Loucy (cell line): Measurements from ENCODE around the gene FBXW8.
A peak's percentile ranks its signal among the peaks of the same experiment; 100 is the strongest.

Experiments
- H2AFZ ChIP-seq: fragments of 200-600 bp; sonication (generic); 2 replicates; pipeline ENCODE4 v1.6.0; 2016; ENCODE audit warnings: antibody characterized with exemption, mild to moderate bottlenecking, low read length, moderate library complexity
- H3F3A ChIP-seq: fragments of 200-600 bp; 2 replicates; pipeline ENCODE4 v1.6.0; 2016; ENCODE audit warnings: antibody characterized with exemption, low read depth, mild to moderate bottlenecking
- H3K27me3 ChIP-seq: fragments of 200-600 bp; sonication (generic); 2 replicates; pipeline ENCODE4 v1.6.1; 2014; ENCODE audit warnings: low read length, mild to moderate bottlenecking; ENCODE audit not compliant: insufficient read depth, poor library complexity, severe bottlenecking
- H3K36me3 ChIP-seq: fragments of 200-600 bp; sonication (generic); 2 replicates; pipeline ENCODE4 v1.6.1; 2016; ENCODE audit warnings: low read length; ENCODE audit not compliant: insufficient read depth
- H3K4me1 ChIP-seq: fragments of 200-600 bp; sonication (generic); 2 replicates; pipeline ENCODE4 v1.5.1; 2014; ENCODE audit warnings: low read length, mild to moderate bottlenecking; ENCODE audit not compliant: insufficient read depth, poor library complexity, severe bottlenecking
- H3K4me2 ChIP-seq: fragments of 200-600 bp; sonication (generic); 2 replicates; pipeline ENCODE4 v1.6.0; 2014; ENCODE audit warnings: antibody characterized with exemption, low read length, low read depth, mild to moderate bottlenecking; ENCODE audit not compliant: poor library complexity, severe bottlenecking
- H3K4me3 ChIP-seq: fragments of 200-600 bp; sonication (generic); 2 replicates; pipeline ENCODE4 v1.5.1; 2014; ENCODE audit warnings: low read length, mild to moderate bottlenecking, mixed read lengths; ENCODE audit not compliant: poor library complexity, severe bottlenecking
- H3K79me2 ChIP-seq: fragments of 200-600 bp; sonication (generic); 2 replicates; pipeline ENCODE4 v1.6.1; 2014; ENCODE audit warnings: low read length; ENCODE audit not compliant: insufficient read depth
- H3K9ac ChIP-seq: fragments of 200-600 bp; sonication (generic); 2 replicates; pipeline ENCODE4 v1.6.0; 2014; ENCODE audit warnings: mild to moderate bottlenecking, low read depth, low read length, moderate library complexity; ENCODE audit not compliant: poor library complexity, severe bottlenecking
- H3K9me2 ChIP-seq: fragments of 200-600 bp; sonication (generic); replicated peaks from 2 replicates; pipeline ENCODE4 v1.6.1; 2016; ENCODE audit warnings: low read depth, low read length, mixed read lengths
- H3K9me3 ChIP-seq: fragments of 200-600 bp; sonication (generic); 2 replicates; pipeline ENCODE4 v1.6.1; 2014; ENCODE audit warnings: mild to moderate bottlenecking, antibody characterized with exemption, low read length, low read depth; ENCODE audit not compliant: insufficient read depth
- H4K20me1 ChIP-seq: fragments of 200-600 bp; sonication (generic); 2 replicates; pipeline ENCODE4 v1.6.0; 2014; ENCODE audit warnings: antibody characterized with exemption, low read length, mild to moderate bottlenecking; ENCODE audit not compliant: insufficient read depth, poor library complexity, severe bottlenecking
- CTCF ChIP-seq: fragments of 200-600 bp; sonication (generic); conservative IDR thresholded peaks from 2 replicates; pipeline ENCODE4 v1.5.1; 2014; ENCODE audit warnings: mild to moderate bottlenecking, antibody characterized with exemption, low read length
- EZH2phosphoT487 ChIP-seq: fragments of 200-600 bp; IDR thresholded peaks from 2 replicates; pipeline ENCODE4 v1.6.1; 2018; ENCODE audit warnings: antibody characterized with exemption, mild to moderate bottlenecking, moderate library complexity, borderline replicate concordance

Gene FBXW8

DNA sequence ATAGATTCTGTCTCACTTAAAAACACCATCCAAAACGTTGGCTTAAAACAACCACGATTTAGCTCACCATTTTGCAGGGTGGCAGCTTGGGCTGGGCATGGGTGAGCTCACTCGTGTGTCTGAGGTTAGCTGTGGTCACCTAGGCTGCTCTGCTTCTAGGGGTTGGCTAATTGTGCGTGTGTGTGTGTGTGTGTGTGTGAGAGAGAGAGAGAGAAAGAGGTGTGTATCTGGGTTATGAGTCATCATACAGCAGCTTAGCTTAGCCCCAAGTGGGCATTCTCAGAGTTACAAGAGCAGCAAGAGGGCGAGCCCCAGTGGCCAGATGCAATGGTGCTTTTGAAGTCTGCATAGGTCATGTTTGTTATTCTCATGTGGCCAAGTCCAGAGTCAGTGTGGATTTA lies 6.0 kb downstream of the FBXW8 start:
- Histone ChIP-seq H4K20me1 (peaks cover 55% of the 10 kb centered on the region), H3K4me3 (no peak overlapping the region), H3K9me2 (no peaks in the 10 kb centered on the region), H3K9me3 (no peaks in the 10 kb centered on the region), H3K4me1 (peaks cover 15% of the 10 kb centered on the region), H2AFZ (no peak overlapping the region), H3K79me2 (peaks cover 6% of the 10 kb centered on the region), H3K27me3 (peaks cover 10% of the 10 kb centered on the region), H3K9ac (no peak overlapping the region), H3K4me2 (peak overlapping the region; percentile 39), H3F3A (peaks cover 2% of the 10 kb centered on the region; the same call in 1 of the 2 replicates), H3K36me3 (no peaks in the 10 kb centered on the region)
- no peak for TF ChIP-seq EZH2phosphoT487
- peak; percentile 66 for TF ChIP-seq CTCF

- Histone ChIP-seq H3K4me2 (no peak overlapping the region), H3K79me2 (no peaks in the 10 kb centered on the region), H4K20me1 (peaks cover 63% of the 10 kb centered on the region), H3K9me3 (no peaks in the 10 kb centered on the region), H3K4me3 (no peak overlapping the region), H3K27me3 (peaks cover 26% of the 10 kb centered on the region), H2AFZ (no peak overlapping the region), H3K9ac (no peak overlapping the region), H3K36me3 (no peaks in the 10 kb centered on the region), H3K9me2 (no peaks in the 10 kb centered on the region), H3F3A (peaks cover 2% of the 10 kb centered on the region; the same call in 1 of the 2 replicates), H3K4me1 (peaks cover 15% of the 10 kb centered on the region)
- TF ChIP-seq CTCF = no peak
- no peak for TF ChIP-seq EZH2phosphoT487
Observed at GRCh38 chr12:116918464-116918863, 7.7 kb downstream of the FBXW8 start.

GRCh38 chr12:116919247-116919661 lies 8.5 kb downstream of the FBXW8 start:
- Histone ChIP-seq H4K20me1 (peaks cover 68% of the 10 kb centered on the region), H2AFZ (no peak overlapping the region), H3F3A (peaks cover 2% of the 10 kb centered on the region; the same call in 1 of the 2 replicates), H3K36me3 (no peaks in the 10 kb centered on the region), H3K9ac (no peak overlapping the region), H3K27me3 (peaks cover 26% of the 10 kb centered on the region), H3K4me2 (no peak overlapping the region), H3K4me3 (no peak overlapping the region), H3K9me3 (no peaks in the 10 kb centered on the region), H3K79me2 (no peaks in the 10 kb centered on the region), H3K9me2 (no peaks in the 10 kb centered on the region), H3K4me1 (peaks cover 15% of the 10 kb centered on the region)
- TF ChIP-seq CTCF (no peak), EZH2phosphoT487 (no peak)
